Measurements from ENCODE around the gene HS3ST5. TPM values are rescaled to one million over a fixed set of nuclear protein-coding genes. Genes with fewer than 3 reads are reported as not detected.

HS3ST5 gene
- total RNA-seq, 4 donors from 2014 or later: not detected

DNA sequence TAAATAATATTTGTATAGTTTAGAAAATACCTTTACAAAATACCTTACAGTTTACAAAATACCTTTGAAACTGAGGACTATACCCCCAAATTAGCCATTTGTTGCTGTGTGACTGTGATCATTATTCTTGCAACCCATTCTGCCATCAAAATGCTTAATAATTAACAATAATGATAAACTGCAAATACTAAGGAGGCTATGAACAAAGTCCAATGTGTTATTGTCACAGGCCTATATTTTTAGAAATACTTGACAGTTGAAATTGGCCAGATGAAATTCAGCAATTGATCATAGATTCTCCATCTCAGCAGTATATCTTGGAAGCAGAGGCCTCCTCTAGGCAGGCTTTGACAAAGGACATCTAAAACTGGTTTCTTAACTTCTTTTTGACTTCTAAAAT, 178.6 kb downstream of the HS3ST5 start:
- intact Hi-C loops (cut with DNase I; ENCODE audit: low total_unique reads): no loop called here
- DNase-seq (ENCODE audit: low spot score in 2 of 2): no peak
- TF ChIP-seq POLR2A (IDR thresholded peaks at IDR 0.05): no peak
- TF ChIP-seq, protein P1, sequence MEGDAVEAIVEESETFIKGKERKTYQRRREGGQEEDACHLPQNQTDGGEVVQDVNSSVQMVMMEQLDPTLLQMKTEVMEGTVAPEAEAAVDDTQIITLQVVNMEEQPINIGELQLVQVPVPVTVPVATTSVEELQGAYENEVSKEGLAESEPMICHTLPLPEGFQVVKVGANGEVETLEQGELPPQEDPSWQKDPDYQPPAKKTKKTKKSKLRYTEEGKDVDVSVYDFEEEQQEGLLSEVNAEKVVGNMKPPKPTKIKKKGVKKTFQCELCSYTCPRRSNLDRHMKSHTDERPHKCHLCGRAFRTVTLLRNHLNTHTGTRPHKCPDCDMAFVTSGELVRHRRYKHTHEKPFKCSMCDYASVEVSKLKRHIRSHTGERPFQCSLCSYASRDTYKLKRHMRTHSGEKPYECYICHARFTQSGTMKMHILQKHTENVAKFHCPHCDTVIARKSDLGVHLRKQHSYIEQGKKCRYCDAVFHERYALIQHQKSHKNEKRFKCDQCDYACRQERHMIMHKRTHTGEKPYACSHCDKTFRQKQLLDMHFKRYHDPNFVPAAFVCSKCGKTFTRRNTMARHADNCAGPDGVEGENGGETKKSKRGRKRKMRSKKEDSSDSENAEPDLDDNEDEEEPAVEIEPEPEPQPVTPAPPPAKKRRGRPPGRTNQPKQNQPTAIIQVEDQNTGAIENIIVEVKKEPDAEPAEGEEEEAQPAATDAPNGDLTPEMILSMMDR (IDR thresholded peaks at IDR 0.05): no peak
- H3K4me3 ChIP-seq (ENCODE audit: low read depth, poor library complexity, severe bottlenecking): no peak overlapping the region

DNA sequence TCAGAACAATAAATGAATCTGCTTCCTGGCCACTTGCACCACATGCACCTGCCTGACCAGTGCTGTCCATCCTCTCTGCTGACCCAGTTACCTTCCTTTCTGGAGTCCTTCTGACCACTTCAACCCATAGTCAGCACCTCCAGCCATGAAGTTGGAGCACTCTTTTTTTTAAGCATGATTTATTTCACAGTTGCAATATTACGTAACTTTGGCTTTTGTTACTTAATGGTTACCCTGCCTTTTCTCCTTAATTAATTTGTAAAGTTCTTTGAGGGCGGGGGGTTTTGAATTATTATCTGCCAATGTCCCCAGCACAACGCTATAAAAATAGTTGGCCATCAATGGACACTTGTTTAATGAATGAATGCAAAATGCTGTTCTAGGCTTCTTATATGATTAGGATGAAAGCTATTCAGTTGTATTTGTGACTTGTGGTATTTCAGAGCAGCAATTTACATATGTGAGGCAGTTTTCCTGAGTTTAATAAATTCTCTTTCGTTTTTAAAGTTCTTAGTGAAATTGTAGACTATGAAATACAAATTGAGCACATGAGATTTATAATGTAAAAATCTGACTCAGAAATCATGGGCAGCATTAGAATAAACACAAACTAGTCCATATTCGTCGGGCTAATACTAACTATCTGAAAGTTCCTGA, 180.0 kb downstream of the HS3ST5 start:
- no peak for DNase-seq (ENCODE audit: low spot score in 2 of 2)
- TF ChIP-seq POLR2A (IDR thresholded peaks at IDR 0.05): no peak
- TF ChIP-seq, protein P1 (IDR thresholded peaks at IDR 0.05): no peak
- 74 to 82% methylated on average over 6 of the region's 6 CpGs for WGBS, 2 donors
- no peak overlapping the region for H3K4me3 ChIP-seq (ENCODE audit: low read depth, poor library complexity, severe bottlenecking)
- intact Hi-C loops (cut with DNase I; ENCODE audit: low total_unique reads): no loop called here

DNA sequence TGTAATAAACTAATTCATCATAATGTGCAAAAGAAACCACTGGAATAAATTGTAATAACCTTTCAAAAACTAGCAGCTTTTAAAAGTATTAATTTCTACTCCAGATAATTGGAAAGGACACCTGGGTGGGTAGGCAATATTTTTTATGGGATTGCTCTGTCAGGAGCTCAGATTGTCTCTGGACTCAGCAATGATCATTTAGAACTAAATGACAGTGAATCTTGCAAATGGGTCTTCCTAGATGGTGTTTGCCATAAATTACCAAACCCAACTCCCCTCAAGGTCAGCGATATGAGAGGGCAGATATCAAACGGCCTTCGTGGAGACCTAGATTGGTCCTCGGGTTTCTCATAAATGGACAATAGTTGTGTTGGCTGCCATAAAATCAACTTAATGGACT, 181.9 kb downstream of the HS3ST5 start:
- intact Hi-C loops (cut with DNase I; ENCODE audit: low total_unique reads): no loop called here
- 80 to 90% methylated on average over 4 of the region's 4 CpGs for WGBS, 2 donors
- TF ChIP-seq POLR2A (IDR thresholded peaks at IDR 0.05): no peak
- TF ChIP-seq, protein P1 (IDR thresholded peaks at IDR 0.05): no peak
- H3K4me3 ChIP-seq (ENCODE audit: low read depth, poor library complexity, severe bottlenecking): no peak overlapping the region
- no peak for DNase-seq (ENCODE audit: low spot score in 2 of 2)

DNA sequence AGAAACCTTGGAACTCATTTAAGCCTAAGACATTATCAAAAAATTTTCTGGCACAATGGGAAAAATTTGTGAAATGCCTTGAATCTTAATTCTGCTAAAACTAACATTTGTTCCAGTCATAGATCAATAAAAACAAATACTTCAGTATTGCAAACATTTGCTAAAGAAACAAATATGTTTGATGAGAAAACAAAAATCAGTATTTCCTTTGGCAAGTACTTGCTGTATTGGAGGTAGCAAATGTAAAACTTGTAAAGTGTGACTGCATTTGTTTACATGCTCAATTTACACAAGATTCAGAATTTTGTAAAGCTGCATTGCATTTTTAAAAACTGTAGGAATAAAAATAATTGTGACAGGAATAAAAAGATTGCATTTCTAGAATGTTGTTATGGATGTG, 183.1 kb downstream of the HS3ST5 start:
- no peak for DNase-seq (ENCODE audit: low spot score in 2 of 2)
- TF ChIP-seq POLR2A (IDR thresholded peaks at IDR 0.05): no peak
- TF ChIP-seq, protein P1 (IDR thresholded peaks at IDR 0.05): no peak
- intact Hi-C loops (cut with DNase I; ENCODE audit: low total_unique reads): no loop called here
- H3K4me3 ChIP-seq (ENCODE audit: low read depth, poor library complexity, severe bottlenecking): no peak overlapping the region

DNA sequence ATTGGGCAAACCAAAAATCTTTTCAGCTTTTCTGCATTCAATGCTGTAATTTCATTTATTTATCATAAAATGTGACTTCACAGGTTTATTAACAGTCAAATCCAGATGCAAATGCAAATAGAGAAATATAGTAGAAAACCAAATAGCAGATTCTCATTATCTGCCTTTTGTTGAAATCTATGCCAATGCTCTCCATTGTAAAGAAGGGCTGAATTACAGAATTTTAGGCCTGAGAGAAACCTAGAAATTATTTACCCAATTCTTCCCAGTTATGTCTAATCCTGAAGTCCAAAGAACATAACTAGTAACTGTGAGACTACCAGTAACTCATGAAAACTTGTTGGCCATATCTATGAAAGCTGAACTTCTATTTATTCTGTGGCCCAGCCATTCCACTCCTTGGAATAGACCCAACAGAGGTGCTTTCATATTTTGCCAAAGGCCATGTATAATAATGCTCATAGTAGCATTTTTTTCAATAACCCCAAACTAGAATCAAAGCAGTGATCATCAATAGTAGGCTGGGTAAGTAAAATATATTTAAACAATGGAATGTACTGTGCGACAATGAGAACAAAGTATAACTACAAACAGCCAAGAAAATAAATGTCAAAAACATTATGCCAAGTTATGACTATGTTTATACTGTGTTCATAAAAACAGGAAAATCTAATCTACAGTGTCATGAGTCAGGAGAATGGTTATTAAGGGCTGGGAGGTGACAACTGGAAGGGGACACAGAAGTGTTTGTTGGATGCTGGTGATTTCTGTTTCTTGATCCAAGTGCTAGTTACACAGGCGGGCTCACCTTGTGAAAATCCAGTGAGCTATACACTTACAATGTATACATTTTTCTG, 183.8 kb downstream of the HS3ST5 start:
- TF ChIP-seq, protein P1 (IDR thresholded peaks at IDR 0.05): no peak
- no peak for TF ChIP-seq POLR2A (IDR thresholded peaks at IDR 0.05)
- H3K4me3 ChIP-seq (ENCODE audit: low read depth, poor library complexity, severe bottlenecking): no peak overlapping the region
- DNase-seq (ENCODE audit: low spot score in 2 of 2): no peak
- 59 to 65% methylated on average over 2 of the region's 2 CpGs for WGBS, 2 donors
- intact Hi-C loops (cut with DNase I; ENCODE audit: low total_unique reads): no loop called here
